Measurements from ENCODE around the gene HNRNPL. TPM values are rescaled to one million over a fixed set of nuclear protein-coding genes. Genes with fewer than 3 reads are reported as not detected.

HNRNPL gene
- total RNA-seq (2021) (642 and 647 TPM in 2 replicates), Bru-seq, nascent RNA (percentile 97 among the genes with signal in this experiment), BruChase-seq, experiment 1, labeled RNA remaining after a 2-hour chase (percentile 95 among the genes with signal in this experiment), BruChase-seq, experiment 2, labeled RNA remaining after a 6-hour chase (percentile 98 among the genes with signal in this experiment)
- long read RNA-seq, transcript HNRNPL-201 (13 exons, 2,471 nt): major isoform, 161 of 238 reads
- long read RNA-seq, transcript HNRNPL-206 (6 exons, 3,094 nt): minor isoform, 8 of 238 reads
- long read RNA-seq, partial matches to known transcripts: 36 of 238 reads
- long read RNA-seq, other reads (novel, unspliced or antisense): 30 of 238 reads

GRCh38 chr19:38849860-38850435, at the start of gene HNRNPL:
TSS of gene HNRNPL (minus strand) at chr19:38849986. CDS start at chr19:38849966, 20 bp downstream.
- no TSS peak for BruUV-seq (replicated peaks)
- no peak for DNase-seq (ENCODE audit: low spot score)
- no peaks in the 10 kb centered on the region for H3K9me3 ChIP-seq (ENCODE audit: low read depth, low read length, poor library complexity, severe bottlenecking)
- H3K4me1 ChIP-seq (ENCODE audit: insufficient read depth, low read length, poor library complexity, severe bottlenecking): peaks cover 13% of the 10 kb centered on the region
- H3K27me3 ChIP-seq (replicated peaks; ENCODE audit: insufficient read depth, low read depth, low read length, poor library complexity): no peaks in the 10 kb centered on the region
- peak within 1 kb of the TSS; percentile 100 for H3K27ac ChIP-seq (ENCODE audit: low read depth, low read length, poor library complexity, severe bottlenecking)
- peak within 1 kb of the TSS; percentile 88 for H3K4me3 ChIP-seq (ENCODE audit: low read depth, low read length, poor library complexity, severe bottlenecking)
- intact Hi-C loops (cut with micrococcal nuclease; ENCODE audit: unreplicated experiment): loop anchor here (2.0 kb wide), 2 partner anchors 49 to 81 kb away; partner anchors contain the start of genes MRPS12, NFKBIB, SARS2 and SIRT2
- H3K36me3 ChIP-seq (ENCODE audit: insufficient read depth, low read length, poor library complexity, severe bottlenecking): peaks cover 40% of the 10 kb centered on the region
- ChIA-PET POLR2A (ENCODE audit: low non-redundant PET) (interaction anchor here (0.6 to 0.7 kb wide), 4 partner anchors 8 to 80 kb away, joined by 3 to 9 read pairs (median 6); no protein-coding TSS in a partner anchor), CTCF (interaction anchor here (1.2 kb wide), 1 partner anchor 20 kb away, joined by 3 read pairs; no protein-coding TSS in a partner anchor)
- peak; percentile 42 for TF ChIP-seq CTCF (conservative IDR thresholded peaks at IDR 0.05; ENCODE audit: low read depth, low read length)
- TF ChIP-seq EZH2 (IDR thresholded peaks at IDR 0.05; ENCODE audit: borderline replicate concordance, low read depth, low read length, poor library complexity, severe bottlenecking): no peak

GRCh38 chr19:38898788-38899446, 49.1 kb upstream of the HNRNPL start:
- no peak for TF ChIP-seq CTCF (conservative IDR thresholded peaks at IDR 0.05; ENCODE audit: low read depth, low read length)
- no peak for TF ChIP-seq EZH2 (IDR thresholded peaks at IDR 0.05; ENCODE audit: borderline replicate concordance, low read depth, low read length, poor library complexity, severe bottlenecking)
- Histone ChIP-seq H3K4me1 (ENCODE audit: insufficient read depth, low read length, poor library complexity, severe bottlenecking) (peaks cover 4% of the 10 kb centered on the region), H3K4me3 (ENCODE audit: low read depth, low read length, poor library complexity, severe bottlenecking) (peak overlapping the region; percentile 69), H3K27me3 (replicated peaks; ENCODE audit: insufficient read depth, low read depth, low read length, poor library complexity) (no peaks in the 10 kb centered on the region), H3K36me3 (ENCODE audit: insufficient read depth, low read length, poor library complexity, severe bottlenecking) (no peaks in the 10 kb centered on the region), H3K9me3 (ENCODE audit: low read depth, low read length, poor library complexity, severe bottlenecking) (no peaks in the 10 kb centered on the region), H3K27ac (ENCODE audit: low read depth, low read length, poor library complexity, severe bottlenecking) (peak overlapping the region; percentile 62)
- no peak for DNase-seq (ENCODE audit: low spot score)
- ChIA-PET CTCF (no interaction called here), POLR2A (ENCODE audit: low non-redundant PET) (no interaction called here)
- BruUV-seq (replicated peaks): TSS peak; percentile 37
- intact Hi-C loops (cut with micrococcal nuclease; ENCODE audit: unreplicated experiment): loop anchor here (2.0 kb wide), 1 partner anchor 48 kb away; no protein-coding TSS in a partner anchor

GRCh38 chr19:38894968-38895367, 45.2 kb upstream of the HNRNPL start:
- Histone ChIP-seq H3K36me3 (ENCODE audit: insufficient read depth, low read length, poor library complexity, severe bottlenecking) (no peaks in the 10 kb centered on the region), H3K4me3 (ENCODE audit: low read depth, low read length, poor library complexity, severe bottlenecking) (no peak overlapping the region), H3K27me3 (replicated peaks; ENCODE audit: insufficient read depth, low read depth, low read length, poor library complexity) (no peaks in the 10 kb centered on the region), H3K4me1 (ENCODE audit: insufficient read depth, low read length, poor library complexity, severe bottlenecking) (no peaks in the 10 kb centered on the region), H3K27ac (ENCODE audit: low read depth, low read length, poor library complexity, severe bottlenecking) (no peak overlapping the region), H3K9me3 (ENCODE audit: low read depth, low read length, poor library complexity, severe bottlenecking) (no peaks in the 10 kb centered on the region)
- intact Hi-C loops (cut with micrococcal nuclease; ENCODE audit: unreplicated experiment): no loop called here
- no TSS peak for BruUV-seq (replicated peaks)
- no peak for TF ChIP-seq EZH2 (IDR thresholded peaks at IDR 0.05; ENCODE audit: borderline replicate concordance, low read depth, low read length, poor library complexity, severe bottlenecking)
- TF ChIP-seq CTCF (conservative IDR thresholded peaks at IDR 0.05; ENCODE audit: low read depth, low read length): no peak
- DNase-seq (ENCODE audit: low spot score): no peak
- ChIA-PET POLR2A (ENCODE audit: low non-redundant PET) (no interaction called here), CTCF (no interaction called here)

Data from A673 (cell line).